ENCODE data around the gene GLS. TPM values are rescaled to one million over a fixed set of nuclear protein-coding genes. Genes with fewer than 3 reads are reported as not detected.
"Not testable (repeated sequence)": the region's sequence is repeated elsewhere in the genome, so short reads cannot be mapped to it uniquely, and the experiment has no call there.

The GLS gene
- polyA plus RNA-seq, 3 donors, result 13.9 to 24.3 (median 22.6) TPM

- 34 to 74% (median 73%) methylated on average over 2 of the region's 2 CpGs for WGBS, 3 donors
- no peak overlapping the region for H3K27ac ChIP-seq (ENCODE audit: low read depth, low read length)
Measured at GRCh38 chr2:190948671-190949070, 68.0 kb downstream of the GLS start.

- 93 to 96% (median 94%) methylated on average over 3 of the region's 3 CpGs for WGBS, 3 donors
- H3K27ac ChIP-seq (ENCODE audit: low read depth, low read length), result no peak overlapping the region
Measured at GRCh38 chr2:190950566-190950991, 70.0 kb downstream of the GLS start.

GRCh38 chr2:190953257-190953656, 72.6 kb downstream of the GLS start:
- H3K27ac ChIP-seq (ENCODE audit: low read depth, low read length), result no peak overlapping the region
- 19 to 65% (median 51%) methylated on average over 4 of the region's 4 CpGs for WGBS, 3 donors

GRCh38 chr2:190959911-190960788, 79.5 kb downstream of the GLS start:
- 79 to 86% (median 85%) methylated on average over 5 of the region's 5 CpGs for WGBS, 3 donors
- H3K27ac ChIP-seq (ENCODE audit: low read depth, low read length), result no peak overlapping the region

- 94 to 98% (median 97%) methylated on average over 5 of the region's 5 CpGs for WGBS, 3 donors
- H3K27ac ChIP-seq (ENCODE audit: low read depth, low read length), result not testable (repeated sequence)
Measured at GRCh38 chr2:190961117-190961516, 80.5 kb downstream of the GLS start.

- 45 to 88% (median 65%) methylated on average over 2 of the region's 2 CpGs for WGBS, 3 donors
- H3K27ac ChIP-seq (ENCODE audit: low read depth, low read length), result no peak overlapping the region
Measured at GRCh38 chr2:190961918-190962487, 81.4 kb downstream of the GLS start.

- WGBS, 3 donors, result 69 to 95% (median 95%) methylated on average over 2 of the region's 2 CpGs
- no peak overlapping the region for H3K27ac ChIP-seq (ENCODE audit: low read depth, low read length)
Measured at GRCh38 chr2:190963088-190963487, 82.5 kb downstream of the GLS start.

GRCh38 chr2:190964170-190964795, 83.7 kb downstream of the GLS start:
- no peak overlapping the region for H3K27ac ChIP-seq (ENCODE audit: low read depth, low read length)
- 72 to 83% (median 79%) methylated on average over 6 of the region's 6 CpGs for WGBS, 3 donors

- no peak overlapping the region for H3K27ac ChIP-seq (ENCODE audit: low read depth, low read length)
- WGBS, 3 donors, result 96 to 97% (median 96%) methylated on average over 2 of the region's 2 CpGs
Measured at GRCh38 chr2:190965580-190966222, 85.1 kb downstream of the GLS start.

GRCh38 chr2:190968522-190968921, 87.9 kb downstream of the GLS start:
- 93 to 99% (median 95%) methylated on average over 2 of the region's 2 CpGs for WGBS, 3 donors
- H3K27ac ChIP-seq (ENCODE audit: low read depth, low read length), result no peak overlapping the region

- no peak overlapping the region for H3K27ac ChIP-seq (ENCODE audit: low read depth, low read length)
- WGBS, 3 donors, result 58 to 94% (median 61%) methylated on average over 3 of the region's 3 CpGs
Measured at GRCh38 chr2:190970160-190970559, 89.5 kb downstream of the GLS start.

GRCh38 chr2:190970873-190971506, 90.4 kb downstream of the GLS start:
- no peak overlapping the region for H3K27ac ChIP-seq (ENCODE audit: low read depth, low read length)
- 46 to 85% (median 60%) methylated on average over 5 of the region's 5 CpGs for WGBS, 3 donors

- WGBS, 3 donors, result 69 to 90% (median 76%) methylated on average over 2 of the region's 2 CpGs
- no peak overlapping the region for H3K27ac ChIP-seq (ENCODE audit: low read depth, low read length)
Measured at GRCh38 chr2:190972213-190972612, 91.6 kb downstream of the GLS start.

- no peak overlapping the region for H3K27ac ChIP-seq (ENCODE audit: low read depth, low read length)
- WGBS, 3 donors, result 76 to 81% (median 78%) methylated on average over 3 of the region's 3 CpGs
Measured at GRCh38 chr2:190972846-190973245, 92.2 kb downstream of the GLS start.

GRCh38 chr2:190973262-190973661, 92.6 kb downstream of the GLS start:
- 100% methylated on average over 1 of the region's 1 CpG for WGBS, 3 donors

GRCh38 chr2:190973726-190974628, 93.4 kb downstream of the GLS start:
- 68 to 78% (median 72%) methylated on average over 11 of the region's 11 CpGs for WGBS, 3 donors
- H3K27ac ChIP-seq (ENCODE audit: low read depth, low read length), result no peak overlapping the region

More at GRCh38 chr2:190973262-190973661, 92.6 kb downstream of the GLS start:
- H3K27ac ChIP-seq (ENCODE audit: low read depth, low read length), result no peak overlapping the region

GRCh38 chr2:190974629-190975361, 94.2 kb downstream of the GLS start:
- 82 to 86% (median 83%) methylated on average over 12 of the region's 12 CpGs for WGBS, 3 donors
- H3K27ac ChIP-seq (ENCODE audit: low read depth, low read length), result no peak overlapping the region
